Body of pancreas (tissue), 4 donors: ENCODE data around the gene FOXK2. TPM values are rescaled to one million over a fixed set of nuclear protein-coding genes. Genes with fewer than 3 reads are reported as not detected.

ENCODE experiments used
- ATAC-seq: fragments of 150-250 bp; one replicate; pipeline ENCODE4 v1.9.1; 2016
- DNase-seq, 4 donors: peaks; one replicate each; pipeline ENCODE4 v3.0.0-alpha.2; 2019
- H3K27ac ChIP-seq, 4 donors: fragments of 200-600 bp; sonication (generic); 1 replicate in 3 of 4; 2 replicates in 1 of 4; pipeline versions ENCODE4 v1.5.1 to v1.6.1; 2016 to 2019; ENCODE audit warnings: mild to moderate bottlenecking in 1 of 4, mixed read lengths in 1 of 4, moderate library complexity in 1 of 4
- H3K27me3 ChIP-seq, 2 donors: fragments of 200-600 bp; sonication (generic); one replicate each; pipeline ENCODE4 v1.6.0; 2016; ENCODE audit warnings: mild to moderate bottlenecking in 1 of 2
- H3K36me3 ChIP-seq, 2 donors: fragments of 200-600 bp; sonication (generic); replicated peaks in 1 of 2; 2 replicates each; pipeline ENCODE4 v1.5.1; 2016; ENCODE audit warnings: low read depth in 2 of 2; ENCODE audit not compliant: insufficient read depth in 1 of 2
- H3K4me1 ChIP-seq: fragments of 200-600 bp; sonication (generic); one replicate; pipeline ENCODE4 v1.6.0; 2016
- H3K4me3 ChIP-seq, 2 donors: fragments of 200-600 bp; sonication (generic); 1 replicate in 1 of 2; 2 replicates in 1 of 2; pipeline ENCODE4 v1.5.1; 2016 to 2019
- H3K9me3 ChIP-seq, 3 donors: fragments of 200-600 bp; sonication (generic); 1 replicate in 2 of 3; 2 replicates in 1 of 3; pipeline ENCODE4 v1.5.1; 2016
- POLR2A ChIP-seq, 3 donors: fragments of 450-650 bp; IDR thresholded peaks; one replicate each; pipeline ENCODE4 v1.6.1; 2016; ENCODE audit warnings: antibody characterized with exemption in 3 of 3, mild to moderate bottlenecking in 2 of 3
- WGBS, 2 donors: methylation state at CpG; one replicate each; pipeline ENCODE4 v1.1.5; 2017; 5-methylcytosine and 5-hydroxymethylcytosine counted together
- intact Hi-C: fragments of 100-400 bp; cut with DNase I; formaldehyde crosslinking; loops from one replicate; pipeline ENCODE4 v1.15.1; 2023
- total RNA-seq, 2 donors: library from RNA; depleted of rRNA; stranded (reverse); fragments of >200 nt; gene quantifications; one replicate each; pipeline ENCODE4 v1.1.0, GENCODE V29; 2016
- TF ChIP-seq, protein P1 (sequence below), 7 experiments: fragments of 450-650 bp in 4 of 7; fragments of 200-600 bp in 3 of 7; sonication (generic) in 3 of 7; IDR thresholded peaks; one replicate each; pipeline ENCODE4 v1.5.1; 2016 to 2019; ENCODE audit warnings: antibody characterized with exemption in 7 of 7

The FOXK2 gene
- total RNA-seq, 2 donors from 2014 or later = 10.6 to 25.1 TPM

- Histone ChIP-seq H3K4me3 (no peak overlapping the region), H3K9me3 (no peaks in the 10 kb centered on the region), H3K36me3 (peaks cover 0 to 3% of the 10 kb centered on the region in 2 donors), H3K4me1 (peaks cover 27% of the 10 kb centered on the region), H3K27me3 (no peaks in the 10 kb centered on the region), H3K27ac (peak overlapping the region in 2 of 4 donors; percentile 92)
- TF ChIP-seq, protein P1, sequence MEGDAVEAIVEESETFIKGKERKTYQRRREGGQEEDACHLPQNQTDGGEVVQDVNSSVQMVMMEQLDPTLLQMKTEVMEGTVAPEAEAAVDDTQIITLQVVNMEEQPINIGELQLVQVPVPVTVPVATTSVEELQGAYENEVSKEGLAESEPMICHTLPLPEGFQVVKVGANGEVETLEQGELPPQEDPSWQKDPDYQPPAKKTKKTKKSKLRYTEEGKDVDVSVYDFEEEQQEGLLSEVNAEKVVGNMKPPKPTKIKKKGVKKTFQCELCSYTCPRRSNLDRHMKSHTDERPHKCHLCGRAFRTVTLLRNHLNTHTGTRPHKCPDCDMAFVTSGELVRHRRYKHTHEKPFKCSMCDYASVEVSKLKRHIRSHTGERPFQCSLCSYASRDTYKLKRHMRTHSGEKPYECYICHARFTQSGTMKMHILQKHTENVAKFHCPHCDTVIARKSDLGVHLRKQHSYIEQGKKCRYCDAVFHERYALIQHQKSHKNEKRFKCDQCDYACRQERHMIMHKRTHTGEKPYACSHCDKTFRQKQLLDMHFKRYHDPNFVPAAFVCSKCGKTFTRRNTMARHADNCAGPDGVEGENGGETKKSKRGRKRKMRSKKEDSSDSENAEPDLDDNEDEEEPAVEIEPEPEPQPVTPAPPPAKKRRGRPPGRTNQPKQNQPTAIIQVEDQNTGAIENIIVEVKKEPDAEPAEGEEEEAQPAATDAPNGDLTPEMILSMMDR (IDR thresholded peaks at IDR 0.05) = no peak
- TF ChIP-seq POLR2A (IDR thresholded peaks at IDR 0.05) = no peak
- no peak for ATAC-seq
- WGBS, 2 donors = 74 to 80% methylated on average over 12 to 17 of the region's 17 CpGs
- intact Hi-C loops = no loop called here
- DNase-seq = no peak
Measured at GRCh38 chr17:82590881-82591539, 71.5 kb downstream of the FOXK2 start.

DNA sequence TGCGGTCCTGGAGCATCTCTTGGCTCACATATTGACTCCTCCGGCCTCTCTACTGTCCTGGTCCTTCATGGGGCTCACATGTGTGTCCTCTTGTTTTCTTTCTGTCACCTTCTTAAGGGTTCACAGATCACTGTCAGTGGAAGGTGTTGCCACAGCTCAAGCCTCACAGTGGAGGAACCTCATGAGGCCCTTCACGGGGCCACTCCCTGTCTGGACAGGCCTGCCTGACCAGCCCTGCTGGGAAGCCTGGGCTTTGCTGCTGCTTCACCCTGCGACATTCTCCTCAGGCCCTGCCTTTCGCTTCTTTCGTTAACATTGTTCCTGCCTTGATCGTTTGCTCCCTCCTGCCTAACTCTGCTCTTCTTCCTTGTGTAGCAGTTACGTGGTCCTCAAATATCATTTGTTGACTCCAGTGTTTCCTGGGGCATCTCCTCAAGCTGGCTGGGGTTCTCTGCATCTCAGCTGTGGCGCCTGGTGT lies 72.8 kb downstream of the FOXK2 start:
- peak overlapping the region; percentile 79 to 97 (median 92) for H3K27ac ChIP-seq
- no peaks in the 10 kb centered on the region for H3K9me3 ChIP-seq
- peaks cover 0 to 6% of the 10 kb centered on the region in 2 donors for H3K36me3 ChIP-seq
- H3K4me3 ChIP-seq = no peak overlapping the region
- H3K4me1 ChIP-seq = peaks cover 27% of the 10 kb centered on the region
- intact Hi-C loops = no loop called here
- DNase-seq (peak in 1 of 4 donors; percentile 20), ATAC-seq (no peak)
- no peaks in the 10 kb centered on the region for H3K27me3 ChIP-seq
- TF ChIP-seq, protein P1 (IDR thresholded peaks at IDR 0.05) = no peak
- TF ChIP-seq POLR2A (IDR thresholded peaks at IDR 0.05) = no peak
- 44 to 48% methylated on average over 8 to 9 of the region's 9 CpGs for WGBS, 2 donors

DNA sequence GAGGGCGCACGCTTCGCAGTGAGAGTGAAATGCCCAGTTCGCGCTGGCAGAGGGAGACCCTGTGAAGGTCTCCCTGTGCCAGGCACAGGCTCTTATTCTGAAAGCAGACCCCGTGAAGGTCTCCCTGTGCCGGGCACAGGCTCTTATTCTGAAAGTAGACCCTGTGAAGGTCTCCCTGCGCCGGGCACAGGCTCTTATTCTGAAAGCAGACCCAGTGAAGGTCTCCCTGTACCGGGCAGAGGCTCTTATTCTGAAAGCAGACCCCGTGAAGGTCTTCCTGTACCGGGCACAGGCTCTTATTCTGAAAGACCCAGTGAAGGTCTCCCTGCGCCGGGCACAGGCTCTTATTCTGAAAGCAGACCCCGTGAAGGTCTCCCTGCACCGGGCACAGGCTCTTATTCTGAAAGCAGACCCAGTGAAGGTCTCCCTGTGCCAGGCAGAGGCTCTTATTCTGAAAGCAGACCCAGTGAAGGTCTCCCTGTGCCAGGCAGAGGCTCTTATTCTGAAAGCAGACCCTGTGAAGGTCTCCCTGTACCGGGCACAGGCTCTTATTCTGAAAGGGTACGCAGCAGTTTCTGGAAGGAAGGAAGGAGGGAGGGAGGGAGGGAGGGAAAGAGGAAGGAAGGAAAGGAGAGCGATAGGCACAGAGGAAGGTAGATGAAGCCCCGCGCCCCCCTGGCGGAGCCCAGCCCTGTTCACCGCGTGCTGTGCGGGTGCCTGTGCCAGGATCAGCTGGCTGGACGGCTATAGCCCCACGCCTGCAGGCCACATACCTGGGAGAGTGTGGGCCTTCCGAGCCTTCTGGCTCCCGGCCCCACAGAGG lies 73.4 kb downstream of the FOXK2 start:
- ATAC-seq (peak; percentile 81), DNase-seq (peak; percentile 81 to 92 (median 88))
- H3K4me3 ChIP-seq = peak overlapping the region; percentile 46 to 63
- peaks cover 0 to 6% of the 10 kb centered on the region in 2 donors for H3K36me3 ChIP-seq
- intact Hi-C loops = no loop called here
- H3K27ac ChIP-seq = peak overlapping the region; percentile 79 to 97 (median 92)
- H3K4me1 ChIP-seq = peaks cover 27% of the 10 kb centered on the region
- H3K9me3 ChIP-seq = no peaks in the 10 kb centered on the region
- H3K27me3 ChIP-seq = no peaks in the 10 kb centered on the region
- TF ChIP-seq POLR2A (IDR thresholded peaks at IDR 0.05) = peak in 2 of 3 donors; percentile 10 to 20
- TF ChIP-seq, protein P1 (IDR thresholded peaks at IDR 0.05) = peak in 1 of 7 experiments; percentile 10
- 1 to 5% methylated on average over 20 to 29 of the region's 29 CpGs for WGBS, 2 donors

DNA sequence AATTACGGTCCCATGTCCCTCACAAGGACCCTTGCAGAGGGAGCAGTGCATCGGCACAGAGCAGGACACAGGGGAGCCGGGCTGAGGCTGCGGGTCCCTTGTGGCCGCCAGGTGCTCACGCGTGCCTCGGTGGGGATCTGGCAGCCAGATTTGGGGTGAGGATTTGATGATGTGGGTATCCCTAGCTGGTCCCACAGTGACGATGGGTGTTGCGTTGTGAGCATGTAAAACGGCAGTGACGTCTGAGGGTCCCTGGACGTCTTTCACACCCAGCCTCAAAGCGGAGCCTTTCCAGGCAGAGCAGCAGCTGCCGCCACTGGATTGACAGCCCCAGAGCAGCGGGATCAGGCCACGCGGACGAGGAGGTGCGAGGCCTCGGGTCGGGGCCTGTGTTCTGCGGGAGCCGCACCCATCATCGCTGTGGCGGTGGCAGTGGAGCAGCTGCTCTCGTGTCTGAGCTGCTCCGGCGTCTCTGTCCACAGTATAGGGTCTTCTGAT lies 74.1 kb downstream of the FOXK2 start:
- Histone ChIP-seq H3K36me3 (peaks cover 0 to 6% of the 10 kb centered on the region in 2 donors), H3K4me3 (peak overlapping the region; percentile 46 to 63), H3K9me3 (no peaks in the 10 kb centered on the region), H3K27me3 (no peaks in the 10 kb centered on the region), H3K4me1 (peaks cover 27% of the 10 kb centered on the region), H3K27ac (peak overlapping the region; percentile 79 to 97 (median 92))
- intact Hi-C loops = no loop called here
- DNase-seq (peak in 2 of 4 donors; percentile 23 to 32), ATAC-seq (peak; percentile 8)
- WGBS, 2 donors = 0 to 43% methylated on average over 2 to 29 of the region's 29 CpGs
- TF ChIP-seq POLR2A (IDR thresholded peaks at IDR 0.05) = peak in 1 of 3 donors; percentile 0
- TF ChIP-seq, protein P1 (IDR thresholded peaks at IDR 0.05) = no peak
